Stimulated activated CD4-positive, alpha-beta T cell treated with anti-CD3 and anti-CD28 coated beads, TNF-alpha, amount 100 ng/mL, for 4 hours (primary cell): ENCODE data around the gene MON1B.
"Not testable (repeated sequence)": the region's sequence is repeated elsewhere in the genome, so short reads cannot be mapped to it uniquely, and the experiment has no call there.

Source experiments
- DNase-seq, 3 experiments: peaks; one replicate each; pipeline ENCODE4 v3.0.0-alpha.2; 2020; ENCODE audit warnings: low read depth in 3 of 3

MON1B gene

GRCh38 chr16:77197747-77198146, 6.8 kb downstream of the MON1B start:
- DNase-seq = no peak

DNA sequence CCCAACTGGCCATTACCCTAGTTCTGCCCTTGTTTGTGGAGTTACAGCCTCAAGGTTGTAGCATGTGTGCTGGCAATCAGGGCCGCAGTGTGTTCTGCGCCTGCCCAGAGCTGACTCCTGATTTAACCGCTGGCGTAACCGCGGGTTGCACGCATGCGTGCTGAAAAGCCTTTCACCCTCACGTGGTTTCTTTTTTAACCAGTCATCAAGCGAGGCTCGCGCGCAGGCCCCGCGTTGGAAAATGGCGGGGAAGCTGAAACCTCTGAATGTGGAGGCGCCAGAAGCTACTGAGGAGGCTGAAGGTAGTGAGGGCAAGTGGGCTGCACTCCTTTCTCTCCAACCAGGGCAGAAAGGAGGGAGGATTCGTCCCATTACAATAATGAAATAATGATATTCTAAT, 8.2 kb downstream of the MON1B start, which contains the start of gene SYCE1L:
SYCE1L (plus strand) TSS at position 198 of the 400 bp plus-strand sequence; CDS start at position 242, 44 bp downstream.
- no peak for DNase-seq

DNA sequence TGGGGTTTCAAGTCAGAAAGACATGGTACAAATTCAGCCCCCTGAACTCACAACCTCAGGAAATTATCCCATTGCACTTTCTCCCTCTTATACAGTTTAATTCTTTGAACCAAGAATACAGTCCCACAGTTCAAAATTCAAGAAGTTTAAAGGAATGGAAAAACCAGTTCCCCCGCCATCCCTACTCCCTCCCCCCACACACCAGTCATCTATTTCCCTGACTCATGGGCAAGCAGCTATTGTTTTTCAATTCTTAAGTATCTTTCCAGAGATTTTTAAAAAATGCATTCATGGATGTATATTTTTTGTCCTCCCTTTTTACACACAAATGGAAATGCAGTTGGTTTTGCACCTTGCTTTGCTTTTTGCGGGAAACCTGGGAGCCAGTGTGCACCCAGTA, 15.5 kb downstream of the MON1B start:
- DNase-seq = no peak

DNA sequence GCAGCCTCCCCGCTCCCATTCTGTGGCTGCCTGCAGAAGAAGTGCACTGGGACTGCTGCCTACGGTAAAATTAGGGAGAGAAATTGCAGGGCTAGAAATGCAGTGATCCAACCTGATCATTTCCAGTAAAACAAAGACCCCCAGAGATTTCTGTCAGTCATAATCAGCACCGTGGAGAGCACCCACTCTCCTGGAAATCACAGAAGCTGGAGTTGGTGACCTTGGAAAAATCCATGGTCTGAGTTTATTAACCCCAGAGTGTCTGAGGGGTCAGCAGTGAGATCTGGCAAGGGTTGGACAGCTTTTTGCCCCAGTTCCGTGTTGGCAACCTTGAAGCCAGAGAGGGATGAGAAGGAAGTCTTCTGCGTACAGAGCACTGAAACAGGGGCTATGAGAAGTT, 16.0 kb downstream of the MON1B start:
- no peak for DNase-seq

- no peak for DNase-seq
Observed at GRCh38 chr16:77208382-77208781, 17.4 kb downstream of the MON1B start.

- DNase-seq = peak; percentile 53 to 76 (median 66)
Observed at GRCh38 chr16:77211880-77212740, 21.1 kb downstream of the MON1B start.

- peak; percentile 58 to 63 (median 62) for DNase-seq
Observed at GRCh38 chr16:77212741-77213541, 22.0 kb downstream of the MON1B start.

- no peak for DNase-seq
Observed at GRCh38 chr16:77213542-77214106, 22.6 kb downstream of the MON1B start.

GRCh38 chr16:77214411-77215138, 23.6 kb downstream of the MON1B start:
- no peak for DNase-seq

DNA sequence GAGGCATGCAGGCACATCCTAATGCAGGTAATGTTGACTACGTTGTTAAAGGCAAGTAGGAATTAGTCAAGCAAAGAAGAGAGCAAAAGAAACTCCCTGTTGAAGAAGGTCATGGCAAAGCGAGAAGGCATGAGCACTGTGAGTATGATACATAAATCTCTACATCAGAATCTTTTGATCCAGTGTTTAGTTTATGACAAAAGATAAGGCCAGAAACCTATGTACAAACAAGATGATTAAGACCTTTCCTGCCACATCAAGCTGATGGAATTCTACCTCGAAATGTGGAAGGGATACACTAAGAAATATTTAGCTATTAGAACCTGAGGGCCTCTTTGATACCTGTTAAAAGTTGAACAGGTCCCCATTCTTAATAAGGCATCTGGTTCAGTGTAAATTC, 28.4 kb downstream of the MON1B start:
- DNase-seq = no peak

DNA sequence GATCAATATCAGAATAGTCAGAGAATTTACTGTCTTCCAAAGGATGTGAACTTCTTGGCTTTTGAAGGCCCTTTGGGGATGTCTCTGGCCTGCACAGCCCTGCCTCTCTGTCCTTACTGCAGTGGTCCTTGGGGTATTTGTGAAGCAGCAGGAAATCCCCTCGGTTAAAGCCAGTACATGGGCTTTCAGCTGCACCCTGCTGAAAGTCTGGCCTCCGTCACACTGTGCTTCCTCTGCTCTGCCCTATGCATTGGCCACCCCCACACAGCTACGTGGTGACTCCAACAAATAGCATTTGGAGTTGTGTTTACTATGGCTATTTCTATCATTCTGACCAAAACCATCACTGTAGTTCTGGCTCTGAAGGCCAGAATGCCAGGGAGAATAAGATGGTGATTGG, 29.4 kb downstream of the MON1B start:
- no peak for DNase-seq

DNA sequence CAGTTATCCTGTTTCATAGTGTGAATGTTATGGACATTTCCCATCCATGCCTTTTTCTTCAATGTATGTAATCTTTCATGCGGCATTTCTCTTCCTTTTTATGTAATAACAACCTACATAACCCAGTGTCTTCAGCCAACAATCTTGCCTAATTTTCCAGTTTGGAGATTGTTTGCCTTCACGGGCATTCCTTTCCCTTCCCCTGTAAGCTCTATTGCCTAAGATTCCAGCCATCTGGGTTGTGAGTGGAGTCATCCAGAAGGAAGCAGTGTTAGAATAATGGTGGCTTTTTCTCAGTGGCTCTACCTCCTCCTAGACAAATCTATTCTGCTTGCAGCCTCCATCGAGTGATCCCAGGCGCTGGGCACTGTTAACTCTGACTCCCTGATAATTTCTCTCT, 30.5 kb downstream of the MON1B start:
- no peak for DNase-seq

DNA sequence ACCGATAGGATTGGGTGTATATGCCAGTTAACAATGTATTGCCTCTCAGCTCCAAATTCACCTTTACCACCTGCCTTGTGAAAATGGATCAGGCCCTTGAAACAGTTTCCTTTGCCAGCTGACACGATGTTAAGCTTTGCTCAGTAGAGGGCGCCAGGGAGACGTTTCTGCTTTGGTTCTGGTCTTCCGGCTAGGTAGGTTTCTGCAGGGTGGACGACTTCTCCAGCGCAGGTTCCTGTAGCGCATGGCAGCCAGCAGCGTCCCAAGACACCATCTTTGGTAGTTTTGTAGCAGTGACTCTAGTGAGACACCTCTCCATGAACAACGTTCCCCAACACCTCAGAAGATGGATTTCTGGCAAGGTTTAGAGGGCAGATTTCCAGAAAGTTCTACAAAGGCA, 32.2 kb downstream of the MON1B start:
- no peak for DNase-seq

DNA sequence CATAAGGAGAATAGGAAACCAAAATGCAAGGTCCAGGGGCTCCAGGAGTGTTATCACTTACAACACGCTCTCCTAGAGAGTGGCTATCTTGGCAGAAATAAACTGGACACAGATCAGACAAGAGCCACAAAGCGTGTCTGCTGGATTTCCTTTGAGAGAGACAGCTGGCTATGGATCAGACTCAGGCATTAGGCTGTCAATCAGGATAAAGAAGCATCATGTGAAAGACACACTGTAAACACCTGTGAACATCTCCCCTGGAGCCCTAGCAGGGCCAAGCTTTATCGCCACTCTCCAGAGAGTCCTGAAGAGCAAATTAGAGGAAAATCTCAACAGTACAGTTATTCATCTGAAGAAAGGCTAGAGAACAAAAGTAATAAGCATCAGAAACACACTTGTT, 34.2 kb downstream of the MON1B start:
- no peak for DNase-seq

- no peak for DNase-seq
Observed at GRCh38 chr16:77227745-77228144, 36.8 kb downstream of the MON1B start.

GRCh38 chr16:77231047-77231446, 40.1 kb downstream of the MON1B start:
- DNase-seq = no peak

DNA sequence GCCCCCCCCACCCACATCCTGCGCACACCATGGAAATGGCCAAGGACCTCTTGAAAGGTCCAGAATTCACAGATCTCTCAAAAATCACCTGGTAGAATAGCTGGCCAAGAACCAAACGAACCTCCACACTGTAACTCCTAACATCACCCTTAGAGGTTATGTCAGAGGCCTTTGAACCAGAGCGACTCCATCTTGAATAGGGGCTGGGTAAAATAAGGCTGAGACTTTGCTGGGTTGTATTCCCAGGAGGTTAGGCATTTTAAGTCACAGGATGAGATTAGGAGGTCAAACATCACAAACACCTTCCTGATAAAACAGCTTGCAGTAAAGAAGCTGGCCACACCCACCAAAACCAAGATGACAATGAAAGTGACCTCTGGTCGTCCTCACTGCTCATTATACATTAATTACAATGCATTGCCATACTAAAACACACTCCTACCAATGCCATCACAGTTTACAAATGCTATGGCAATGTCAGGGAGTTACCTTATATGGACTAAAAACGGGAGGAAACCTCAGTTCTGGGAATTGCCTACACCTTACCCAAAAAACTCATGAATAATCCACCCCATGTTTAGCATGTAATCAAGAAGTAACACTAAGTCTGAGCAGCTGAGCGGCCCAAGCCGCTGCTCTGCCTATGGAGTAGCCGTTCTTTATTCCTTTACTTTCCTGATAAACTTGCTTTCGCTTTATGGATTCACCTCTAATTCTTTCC, 43.0 kb downstream of the MON1B start:
- no peak for DNase-seq

DNA sequence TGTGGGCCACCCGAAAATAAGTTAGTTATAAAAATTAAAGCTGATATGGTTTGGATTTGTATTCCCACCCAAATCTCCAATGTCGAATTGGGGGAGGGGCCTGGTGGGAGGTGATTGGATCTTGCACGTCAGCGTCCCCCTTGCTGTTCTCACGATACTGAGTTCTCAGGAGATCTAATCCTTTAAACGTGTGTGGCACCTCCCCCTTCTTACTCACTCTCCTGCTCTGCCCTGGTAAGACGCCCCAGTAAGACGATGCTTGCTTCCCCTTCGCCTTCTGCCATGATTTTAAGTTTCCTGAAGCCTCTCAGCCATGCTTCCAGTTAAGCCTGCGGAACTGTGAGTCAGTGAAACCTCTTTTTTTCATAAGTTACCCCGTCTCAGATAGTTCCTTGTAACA, 43.6 kb downstream of the MON1B start:
- no peak for DNase-seq

- DNase-seq = peak; percentile 74 to 77 (median 77)
Observed at GRCh38 chr16:77236063-77236511, 45.1 kb downstream of the MON1B start.

GRCh38 chr16:77238593-77238992, 47.6 kb downstream of the MON1B start:
- no peak for DNase-seq

- DNase-seq = not testable (repeated sequence)
Observed at GRCh38 chr16:77242471-77242870, 51.5 kb downstream of the MON1B start.
